HG03039 (cell line): ENCODE data around the gene CCDC177.

Source experiments
- ATAC-seq: cut with Tn5 transposase; IDR thresholded peaks from one replicate; pipeline ENCODE4 v1.9.1; 2021; ENCODE audit warnings: mild to moderate bottlenecking, moderate library complexity; ENCODE audit not compliant: unreplicated experiment

Gene CCDC177

GRCh38 chr14:69574263-69574953 lies at the start of gene CCDC177:
TSS of gene CCDC177 (minus strand) at chr14:69574871. CDS start at chr14:69573622, 1,249 bp downstream.
- ATAC-seq, result no peak

GRCh38 chr14:69624136-69624535 lies 49.5 kb upstream of the CCDC177 start:
- no peak for ATAC-seq

- ATAC-seq, result no peak
Measured at GRCh38 chr14:69620981-69621380, 46.3 kb upstream of the CCDC177 start.

GRCh38 chr14:69620211-69620611 lies 45.5 kb upstream of the CCDC177 start:
- no peak for ATAC-seq

GRCh38 chr14:69619012-69619411 lies 44.3 kb upstream of the CCDC177 start:
- ATAC-seq, result no peak

- no peak for ATAC-seq
Measured at GRCh38 chr14:69617796-69618195, 43.1 kb upstream of the CCDC177 start.

- no peak for ATAC-seq
Measured at GRCh38 chr14:69616408-69616773, 41.7 kb upstream of the CCDC177 start.

GRCh38 chr14:69615496-69616407 lies 41.1 kb upstream of the CCDC177 start:
- peak; percentile 38 for ATAC-seq

GRCh38 chr14:69615121-69615495 lies 40.4 kb upstream of the CCDC177 start:
- peak; percentile 2 for ATAC-seq

GRCh38 chr14:69614592-69614991 lies 39.9 kb upstream of the CCDC177 start:
- no peak for ATAC-seq

GRCh38 chr14:69613312-69614073 lies 38.8 kb upstream of the CCDC177 start:
- no peak for ATAC-seq

GRCh38 chr14:69612783-69613130 lies 38.1 kb upstream of the CCDC177 start:
- ATAC-seq, result no peak

- peak; percentile 7 for ATAC-seq
Measured at GRCh38 chr14:69612014-69612782, 37.5 kb upstream of the CCDC177 start.

- ATAC-seq, result peak; percentile 49
Measured at GRCh38 chr14:69611172-69612013, 36.7 kb upstream of the CCDC177 start, which contains the start of gene SUSD6. TSS of gene SUSD6 (plus strand) at chr14:69611596. CDS start at chr14:69658593, 46,997 bp downstream.

- no peak for ATAC-seq
Measured at GRCh38 chr14:69610874-69611171, 36.2 kb upstream of the CCDC177 start.

GRCh38 chr14:69610020-69610873 lies 35.6 kb upstream of the CCDC177 start:
- no peak for ATAC-seq

- no peak for ATAC-seq
Measured at GRCh38 chr14:69606258-69607184, 31.9 kb upstream of the CCDC177 start.

- no peak for ATAC-seq
Measured at GRCh38 chr14:69605738-69606137, 31.1 kb upstream of the CCDC177 start.
